ENCODE measurements around the gene EDIL3.

GRCh38 chr5:84301535-84301934, 83.1 kb downstream of the EDIL3 start:
- TF ChIP-seq CTCF (IDR thresholded peaks at IDR 0.05) (no peak), POLR2A (IDR thresholded peaks at IDR 0.05) (no peak), POLR2AphosphoS5 (IDR thresholded peaks at IDR 0.05; ENCODE audit: insufficient read depth in 1 of 2, low read depth in 1 of 2) (no peak)
